ENCODE results near the gene PCNX2. TPM values are rescaled to one million over a fixed set of nuclear protein-coding genes. Genes with fewer than 3 reads are reported as not detected.

The PCNX2 gene
- total RNA-seq, 1 experiment from 2014 or later, result 15.0 TPM

DNA sequence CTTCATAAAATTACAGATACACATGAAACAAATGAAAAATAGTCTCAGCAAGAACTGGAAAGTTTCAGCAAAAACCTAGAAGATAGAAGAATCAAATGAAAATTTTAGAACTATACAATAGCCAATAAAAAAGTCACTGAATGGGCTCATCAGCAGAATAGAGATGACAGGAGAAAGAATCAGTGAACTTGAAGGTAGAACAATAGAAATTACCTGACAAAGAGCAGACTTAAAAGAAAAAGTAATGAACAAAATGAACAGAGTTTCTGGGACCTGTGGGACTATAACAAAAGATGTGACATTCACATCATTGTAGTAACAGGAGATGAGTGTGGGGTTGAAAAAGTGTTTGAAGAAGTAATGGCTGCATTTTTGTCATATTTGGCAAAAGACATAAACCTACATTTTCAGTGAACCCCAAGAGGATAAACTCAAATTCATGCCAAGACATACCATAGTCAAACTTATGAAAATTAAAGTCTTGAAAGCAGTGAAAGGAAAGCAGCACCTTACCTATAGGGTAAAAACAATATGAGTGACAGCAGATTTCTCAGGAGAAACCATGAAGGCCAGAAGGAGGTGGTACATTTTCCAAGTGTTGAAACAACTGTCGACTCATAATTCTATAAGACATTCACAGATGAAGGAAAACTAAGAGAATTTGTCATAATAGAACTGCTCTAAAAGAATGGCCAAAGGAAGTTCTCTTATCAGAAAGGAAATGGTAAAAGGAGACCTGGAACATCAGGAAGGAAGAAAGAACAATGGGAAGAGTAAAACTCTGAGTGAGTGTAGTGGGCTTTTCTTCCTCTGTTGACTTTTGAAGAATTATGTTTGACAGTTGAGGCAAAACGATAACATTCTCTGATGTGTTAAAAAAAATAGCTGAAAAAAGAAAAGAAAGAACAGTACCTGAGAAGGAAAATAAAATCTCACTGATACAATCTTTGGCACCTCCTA lies 321.6 kb downstream of the PCNX2 start:
- Histone ChIP-seq H3K9me3 (no peaks in the 10 kb centered on the region; the same call in 1 of the 2 replicates), H3K27me3 (replicated peaks; ENCODE audit: control insufficient read depth, insufficient read depth, low read length) (no peaks in the 10 kb centered on the region), H3K36me3 (ENCODE audit: control insufficient read depth, insufficient read depth, low read length) (peaks cover 2% of the 10 kb centered on the region), H3K4me1 (no peaks in the 10 kb centered on the region), H3K4me3 (ENCODE audit: low read depth, low read length) (no peak overlapping the region)
- DNase-seq, result no peak
- peaks cover 44% of the 10 kb centered on the region for H3K36me3 Mint-ChIP-seq (ENCODE audit: insufficient read depth, unreplicated experiment)
- no peaks in the 10 kb centered on the region for H3K27me3 Mint-ChIP-seq (ENCODE audit: insufficient read depth, unreplicated experiment)
- no peak overlapping the region for H3K4me3 Mint-ChIP-seq (ENCODE audit: unreplicated experiment)
- H3K9me3 Mint-ChIP-seq (ENCODE audit: unreplicated experiment), result peaks cover 34% of the 10 kb centered on the region
- H3K27ac Mint-ChIP-seq (ENCODE audit: unreplicated experiment), result no peak overlapping the region
- CTCF ChIA-PET, result no interaction called here
- TF ChIP-seq, protein P1, sequence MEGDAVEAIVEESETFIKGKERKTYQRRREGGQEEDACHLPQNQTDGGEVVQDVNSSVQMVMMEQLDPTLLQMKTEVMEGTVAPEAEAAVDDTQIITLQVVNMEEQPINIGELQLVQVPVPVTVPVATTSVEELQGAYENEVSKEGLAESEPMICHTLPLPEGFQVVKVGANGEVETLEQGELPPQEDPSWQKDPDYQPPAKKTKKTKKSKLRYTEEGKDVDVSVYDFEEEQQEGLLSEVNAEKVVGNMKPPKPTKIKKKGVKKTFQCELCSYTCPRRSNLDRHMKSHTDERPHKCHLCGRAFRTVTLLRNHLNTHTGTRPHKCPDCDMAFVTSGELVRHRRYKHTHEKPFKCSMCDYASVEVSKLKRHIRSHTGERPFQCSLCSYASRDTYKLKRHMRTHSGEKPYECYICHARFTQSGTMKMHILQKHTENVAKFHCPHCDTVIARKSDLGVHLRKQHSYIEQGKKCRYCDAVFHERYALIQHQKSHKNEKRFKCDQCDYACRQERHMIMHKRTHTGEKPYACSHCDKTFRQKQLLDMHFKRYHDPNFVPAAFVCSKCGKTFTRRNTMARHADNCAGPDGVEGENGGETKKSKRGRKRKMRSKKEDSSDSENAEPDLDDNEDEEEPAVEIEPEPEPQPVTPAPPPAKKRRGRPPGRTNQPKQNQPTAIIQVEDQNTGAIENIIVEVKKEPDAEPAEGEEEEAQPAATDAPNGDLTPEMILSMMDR (IDR thresholded peaks at IDR 0.05; ENCODE audit: insufficient read depth in 1 of 2, low read depth in 1 of 2, low read length in 1 of 2, severe bottlenecking in 1 of 2, unreplicated experiment in 1 of 2), result no peak
- POLR2A ChIA-PET, result no interaction called here
- no TSS peak for BruUV-seq (replicated peaks)
- intact Hi-C loops (cut with micrococcal nuclease; ENCODE audit: unreplicated experiment), result no loop called here
- H3K4me1 Mint-ChIP-seq (ENCODE audit: low read depth, unreplicated experiment), result no peaks in the 10 kb centered on the region

DNA sequence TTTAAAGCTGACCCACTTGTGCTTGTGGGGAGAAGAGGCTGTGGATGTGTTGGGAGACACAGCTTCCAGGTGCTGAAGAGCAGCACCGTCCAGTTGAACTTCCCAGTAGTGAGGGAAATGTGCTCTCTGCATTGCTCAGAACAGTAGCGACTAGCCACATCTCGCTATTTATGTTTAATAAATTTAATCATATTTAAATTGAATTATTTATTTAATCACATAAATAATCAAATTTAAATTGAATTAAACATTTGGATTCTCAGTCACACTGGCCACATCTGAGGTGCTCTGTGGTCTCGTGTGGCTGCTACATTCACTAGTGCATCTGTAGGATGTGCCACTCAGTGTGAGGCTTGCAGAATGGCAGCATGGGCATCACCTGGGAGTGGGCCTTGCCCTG lies 325.0 kb downstream of the PCNX2 start:
- intact Hi-C loops (cut with micrococcal nuclease; ENCODE audit: unreplicated experiment), result no loop called here
- TF ChIP-seq, protein P1 (IDR thresholded peaks at IDR 0.05; ENCODE audit: insufficient read depth in 1 of 2, low read depth in 1 of 2, low read length in 1 of 2, severe bottlenecking in 1 of 2, unreplicated experiment in 1 of 2), result no peak
- H3K9me3 ChIP-seq, result no peaks in the 10 kb centered on the region; the same call in 1 of the 2 replicates
- H3K4me3 Mint-ChIP-seq (ENCODE audit: unreplicated experiment), result no peak overlapping the region
- DNase-seq, result no peak
- ChIA-PET POLR2A (no interaction called here), CTCF (no interaction called here)
- peaks cover 2% of the 10 kb centered on the region for H3K36me3 ChIP-seq (ENCODE audit: control insufficient read depth, insufficient read depth, low read length)
- no peak overlapping the region for H3K4me3 ChIP-seq (ENCODE audit: low read depth, low read length)
- H3K27me3 ChIP-seq (replicated peaks; ENCODE audit: control insufficient read depth, insufficient read depth, low read length), result no peaks in the 10 kb centered on the region
- no peaks in the 10 kb centered on the region for H3K4me1 Mint-ChIP-seq (ENCODE audit: low read depth, unreplicated experiment)
- H3K4me1 ChIP-seq, result no peaks in the 10 kb centered on the region
- H3K9me3 Mint-ChIP-seq (ENCODE audit: unreplicated experiment), result peaks cover 34% of the 10 kb centered on the region
- peaks cover 37% of the 10 kb centered on the region for H3K36me3 Mint-ChIP-seq (ENCODE audit: insufficient read depth, unreplicated experiment)
- no peak overlapping the region for H3K27ac Mint-ChIP-seq (ENCODE audit: unreplicated experiment)
- no peaks in the 10 kb centered on the region for H3K27me3 Mint-ChIP-seq (ENCODE audit: insufficient read depth, unreplicated experiment)
- no TSS peak for BruUV-seq (replicated peaks)

DNA sequence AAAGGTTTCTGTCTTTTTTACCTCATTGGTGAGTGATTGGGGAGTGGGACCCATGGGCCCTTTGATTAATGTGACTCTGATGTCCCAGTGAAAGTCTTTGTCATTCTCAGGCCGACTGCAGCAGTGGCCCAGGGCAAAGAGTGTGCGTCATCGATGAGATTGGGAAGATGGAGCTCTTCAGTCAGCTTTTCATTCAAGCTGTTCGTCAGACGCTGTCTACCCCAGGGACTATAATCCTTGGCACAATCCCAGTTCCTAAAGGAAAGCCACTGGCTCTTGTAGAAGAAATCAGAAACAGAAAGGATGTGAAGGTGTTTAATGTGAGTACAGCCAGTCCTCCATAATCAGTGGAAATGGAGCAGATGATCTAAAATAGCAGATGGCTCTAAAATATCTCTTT lies 325.7 kb downstream of the PCNX2 start:
- Mint-ChIP-seq H3K9me3 (ENCODE audit: unreplicated experiment) (peaks cover 34% of the 10 kb centered on the region), H3K36me3 (ENCODE audit: insufficient read depth, unreplicated experiment) (peaks cover 37% of the 10 kb centered on the region), H3K4me3 (ENCODE audit: unreplicated experiment) (no peak overlapping the region), H3K4me1 (ENCODE audit: low read depth, unreplicated experiment) (no peaks in the 10 kb centered on the region), H3K27me3 (ENCODE audit: insufficient read depth, unreplicated experiment) (no peaks in the 10 kb centered on the region), H3K27ac (ENCODE audit: unreplicated experiment) (no peak overlapping the region)
- BruUV-seq (replicated peaks), result no TSS peak
- CTCF ChIA-PET, result no interaction called here
- no peaks in the 10 kb centered on the region for H3K27me3 ChIP-seq (replicated peaks; ENCODE audit: control insufficient read depth, insufficient read depth, low read length)
- peaks cover 2% of the 10 kb centered on the region for H3K36me3 ChIP-seq (ENCODE audit: control insufficient read depth, insufficient read depth, low read length)
- H3K4me3 ChIP-seq (ENCODE audit: low read depth, low read length), result no peak overlapping the region
- H3K9me3 ChIP-seq, result no peaks in the 10 kb centered on the region; the same call in 1 of the 2 replicates
- no peaks in the 10 kb centered on the region for H3K4me1 ChIP-seq
- no peak for DNase-seq
- TF ChIP-seq, protein P1 (IDR thresholded peaks at IDR 0.05; ENCODE audit: insufficient read depth in 1 of 2, low read depth in 1 of 2, low read length in 1 of 2, severe bottlenecking in 1 of 2, unreplicated experiment in 1 of 2), result no peak
- POLR2A ChIA-PET, result no interaction called here
- intact Hi-C loops (cut with micrococcal nuclease; ENCODE audit: unreplicated experiment), result loop anchor here (5.0 kb wide), 1 partner anchor 58 kb away; no protein-coding TSS in a partner anchor
